ENCODE results near the gene FRS3.

DNA sequence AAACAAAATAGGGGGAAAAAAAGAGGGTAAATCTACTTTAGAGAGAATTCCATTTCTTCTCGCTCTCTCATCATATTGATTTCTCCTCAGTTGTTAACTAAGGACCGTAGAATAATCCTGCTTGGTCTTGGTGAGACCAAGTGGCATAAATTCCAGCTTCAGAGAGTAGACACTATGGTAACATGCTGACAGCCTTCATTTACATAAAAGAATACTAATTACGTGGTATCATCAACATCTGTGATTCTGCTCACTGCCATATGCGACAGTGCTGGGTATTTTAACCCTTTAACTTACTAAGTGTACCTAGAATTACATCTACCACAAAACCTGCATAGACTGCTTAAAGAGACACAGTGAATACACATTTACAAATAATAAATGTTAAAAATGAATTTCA, 34.9 kb upstream of the FRS3 start:
- TF ChIP-seq, protein P1, sequence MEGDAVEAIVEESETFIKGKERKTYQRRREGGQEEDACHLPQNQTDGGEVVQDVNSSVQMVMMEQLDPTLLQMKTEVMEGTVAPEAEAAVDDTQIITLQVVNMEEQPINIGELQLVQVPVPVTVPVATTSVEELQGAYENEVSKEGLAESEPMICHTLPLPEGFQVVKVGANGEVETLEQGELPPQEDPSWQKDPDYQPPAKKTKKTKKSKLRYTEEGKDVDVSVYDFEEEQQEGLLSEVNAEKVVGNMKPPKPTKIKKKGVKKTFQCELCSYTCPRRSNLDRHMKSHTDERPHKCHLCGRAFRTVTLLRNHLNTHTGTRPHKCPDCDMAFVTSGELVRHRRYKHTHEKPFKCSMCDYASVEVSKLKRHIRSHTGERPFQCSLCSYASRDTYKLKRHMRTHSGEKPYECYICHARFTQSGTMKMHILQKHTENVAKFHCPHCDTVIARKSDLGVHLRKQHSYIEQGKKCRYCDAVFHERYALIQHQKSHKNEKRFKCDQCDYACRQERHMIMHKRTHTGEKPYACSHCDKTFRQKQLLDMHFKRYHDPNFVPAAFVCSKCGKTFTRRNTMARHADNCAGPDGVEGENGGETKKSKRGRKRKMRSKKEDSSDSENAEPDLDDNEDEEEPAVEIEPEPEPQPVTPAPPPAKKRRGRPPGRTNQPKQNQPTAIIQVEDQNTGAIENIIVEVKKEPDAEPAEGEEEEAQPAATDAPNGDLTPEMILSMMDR (IDR thresholded peaks at IDR 0.05 in 2 of 3, conservative IDR thresholded peaks at IDR 0.05 in 1 of 3; ENCODE audit: borderline replicate concordance in 1 of 3, insufficient read depth in 1 of 3, low read depth in 2 of 3, low read length in 2 of 3) = no peak
- TF ChIP-seq, protein P2, sequence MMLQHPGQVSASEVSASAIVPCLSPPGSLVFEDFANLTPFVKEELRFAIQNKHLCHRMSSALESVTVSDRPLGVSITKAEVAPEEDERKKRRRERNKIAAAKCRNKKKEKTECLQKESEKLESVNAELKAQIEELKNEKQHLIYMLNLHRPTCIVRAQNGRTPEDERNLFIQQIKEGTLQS (IDR thresholded peaks at IDR 0.05) = no peak
- TF ChIP-seq, protein P3, sequence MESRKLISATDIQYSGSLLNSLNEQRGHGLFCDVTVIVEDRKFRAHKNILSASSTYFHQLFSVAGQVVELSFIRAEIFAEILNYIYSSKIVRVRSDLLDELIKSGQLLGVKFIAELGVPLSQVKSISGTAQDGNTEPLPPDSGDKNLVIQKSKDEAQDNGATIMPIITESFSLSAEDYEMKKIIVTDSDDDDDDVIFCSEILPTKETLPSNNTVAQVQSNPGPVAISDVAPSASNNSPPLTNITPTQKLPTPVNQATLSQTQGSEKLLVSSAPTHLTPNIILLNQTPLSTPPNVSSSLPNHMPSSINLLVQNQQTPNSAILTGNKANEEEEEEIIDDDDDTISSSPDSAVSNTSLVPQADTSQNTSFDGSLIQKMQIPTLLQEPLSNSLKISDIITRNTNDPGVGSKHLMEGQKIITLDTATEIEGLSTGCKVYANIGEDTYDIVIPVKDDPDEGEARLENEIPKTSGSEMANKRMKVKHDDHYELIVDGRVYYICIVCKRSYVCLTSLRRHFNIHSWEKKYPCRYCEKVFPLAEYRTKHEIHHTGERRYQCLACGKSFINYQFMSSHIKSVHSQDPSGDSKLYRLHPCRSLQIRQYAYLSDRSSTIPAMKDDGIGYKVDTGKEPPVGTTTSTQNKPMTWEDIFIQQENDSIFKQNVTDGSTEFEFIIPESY (IDR thresholded peaks at IDR 0.05; ENCODE audit: extremely low read depth, insufficient replicate concordance, low read length) = no peak
- TF ChIP-seq TCF7L2 (IDR thresholded peaks at IDR 0.05; ENCODE audit: borderline replicate concordance, extremely low read depth, insufficient read depth, insufficient read length) = no peak
- TF ChIP-seq EZH2 (IDR thresholded peaks at IDR 0.05) = no peak
- no peak for TF ChIP-seq RAD21 (IDR thresholded peaks at IDR 0.05; ENCODE audit: low read depth)
- TF ChIP-seq SP1 (IDR thresholded peaks at IDR 0.05; ENCODE audit: low read depth) = no peak
- TF ChIP-seq YY1 (IDR thresholded peaks at IDR 0.05; ENCODE audit: extremely low read depth, insufficient replicate concordance, low read depth, low read length) = no peak
- TF ChIP-seq ZFX (IDR thresholded peaks at IDR 0.05) = no peak
- TF ChIP-seq, protein P4, sequence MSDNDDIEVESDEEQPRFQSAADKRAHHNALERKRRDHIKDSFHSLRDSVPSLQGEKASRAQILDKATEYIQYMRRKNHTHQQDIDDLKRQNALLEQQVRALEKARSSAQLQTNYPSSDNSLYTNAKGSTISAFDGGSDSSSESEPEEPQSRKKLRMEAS (IDR thresholded peaks at IDR 0.05) = no peak
- TF ChIP-seq POLR2AphosphoS5 (IDR thresholded peaks at IDR 0.05; ENCODE audit: low read depth, low read length) = no peak
